Mucosa of descending colon (tissue), 3 donors: ENCODE data around the gene KIAA0825. TPM values are rescaled to one million over a fixed set of nuclear protein-coding genes. Genes with fewer than 3 reads are reported as not detected.
"Not testable (repeated sequence)": the region's sequence is repeated elsewhere in the genome, so short reads cannot be mapped to it uniquely, and the experiment has no call there.

Experiments used
- ATAC-seq: fragments of 200-7000 bp; cut with Tn5 transposase; one replicate; pipeline ENCODE4 v1.9.1; 2020; ENCODE audit warnings: mild to moderate bottlenecking, moderate library complexity
- DNase-seq, 3 donors: peaks; one replicate each; pipeline ENCODE4 v3.0.0-alpha.2; 2020
- H3K36me3 ChIP-seq: fragments of 200-600 bp; one replicate; pipeline ENCODE4 v1.8.0; 2021; ENCODE audit warnings: low read depth, mild to moderate bottlenecking
- H3K4me1 ChIP-seq: fragments of 200-600 bp; one replicate; pipeline ENCODE4 v1.8.0; 2021; ENCODE audit warnings: low read depth, mild to moderate bottlenecking
- H3K4me3 ChIP-seq: fragments of 200-600 bp; one replicate; pipeline ENCODE4 v1.8.0; 2021; ENCODE audit warnings: mild to moderate bottlenecking
- H3K9me3 ChIP-seq: fragments of 200-600 bp; one replicate; pipeline ENCODE4 v1.8.0; 2021; ENCODE audit warnings: mild to moderate bottlenecking
- intact Hi-C, 2 donors: fragments of 100-400 bp; cut with DNase I in 1 of 2; cut with micrococcal nuclease in 1 of 2; formaldehyde crosslinking; loops; one replicate each; pipeline versions ENCODE4 v1.11.0 to v1.11.1; 2022; cut with DNase I, micrococcal nuclease
- total RNA-seq, 3 donors: library from RNA; stranded (reverse); fragmentation: NEBNext Ultra II Directional in 2 of 3; extraction: Animal tissue kit (Norgen Biotek cat#: 25700) in 2 of 3; gene quantifications; one replicate each; pipeline versions ENCODE4 v1.2.1 to v1.2.4, GENCODE V29; 2021 to 2023
- TF ChIP-seq, protein P1 (sequence below): fragments of 200-600 bp; IDR thresholded peaks from one replicate; pipeline ENCODE4 v1.8.0; 2022; ENCODE audit warnings: antibody characterized with exemption, mild to moderate bottlenecking
- donor health status: DM: no; HTN: no; CAD: no; lungs with moderate emphysema.
- donor health status: DM: no; HTN: no; CAD: no.
- donor health status: DM: no; HTN: yes; CAD: no.

KIAA0825 gene
- total RNA-seq, 3 donors from 2014 or later = 2.6 to 3.6 (median 3.1) TPM

DNA sequence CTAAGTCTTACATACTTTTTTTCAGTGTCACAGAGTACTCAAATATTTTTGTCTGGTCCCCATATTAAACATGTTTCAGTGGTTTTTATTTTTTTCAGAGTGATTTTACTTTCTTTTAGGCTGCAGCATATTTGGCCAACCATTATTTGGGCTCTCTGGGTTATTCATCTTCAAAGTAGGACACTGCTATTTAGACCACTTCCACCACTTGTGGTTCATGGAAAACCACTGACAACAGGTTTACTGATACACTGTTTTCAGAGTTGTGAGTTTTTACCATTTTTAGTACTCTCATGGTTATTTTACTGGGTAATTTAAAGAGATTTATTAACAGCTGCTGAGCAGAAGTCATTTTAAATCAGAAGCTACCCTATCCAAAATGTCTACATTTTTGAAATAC lies 437.6 kb downstream of the KIAA0825 start:
- intact Hi-C loops = no loop called here
- Histone ChIP-seq H3K4me3 (no peak overlapping the region), H3K4me1 (no peaks in the 10 kb centered on the region), H3K9me3 (no peaks in the 10 kb centered on the region), H3K36me3 (no peaks in the 10 kb centered on the region)
- TF ChIP-seq, protein P1, sequence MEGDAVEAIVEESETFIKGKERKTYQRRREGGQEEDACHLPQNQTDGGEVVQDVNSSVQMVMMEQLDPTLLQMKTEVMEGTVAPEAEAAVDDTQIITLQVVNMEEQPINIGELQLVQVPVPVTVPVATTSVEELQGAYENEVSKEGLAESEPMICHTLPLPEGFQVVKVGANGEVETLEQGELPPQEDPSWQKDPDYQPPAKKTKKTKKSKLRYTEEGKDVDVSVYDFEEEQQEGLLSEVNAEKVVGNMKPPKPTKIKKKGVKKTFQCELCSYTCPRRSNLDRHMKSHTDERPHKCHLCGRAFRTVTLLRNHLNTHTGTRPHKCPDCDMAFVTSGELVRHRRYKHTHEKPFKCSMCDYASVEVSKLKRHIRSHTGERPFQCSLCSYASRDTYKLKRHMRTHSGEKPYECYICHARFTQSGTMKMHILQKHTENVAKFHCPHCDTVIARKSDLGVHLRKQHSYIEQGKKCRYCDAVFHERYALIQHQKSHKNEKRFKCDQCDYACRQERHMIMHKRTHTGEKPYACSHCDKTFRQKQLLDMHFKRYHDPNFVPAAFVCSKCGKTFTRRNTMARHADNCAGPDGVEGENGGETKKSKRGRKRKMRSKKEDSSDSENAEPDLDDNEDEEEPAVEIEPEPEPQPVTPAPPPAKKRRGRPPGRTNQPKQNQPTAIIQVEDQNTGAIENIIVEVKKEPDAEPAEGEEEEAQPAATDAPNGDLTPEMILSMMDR = no peak
- no peak for DNase-seq
- no peak for ATAC-seq

DNA sequence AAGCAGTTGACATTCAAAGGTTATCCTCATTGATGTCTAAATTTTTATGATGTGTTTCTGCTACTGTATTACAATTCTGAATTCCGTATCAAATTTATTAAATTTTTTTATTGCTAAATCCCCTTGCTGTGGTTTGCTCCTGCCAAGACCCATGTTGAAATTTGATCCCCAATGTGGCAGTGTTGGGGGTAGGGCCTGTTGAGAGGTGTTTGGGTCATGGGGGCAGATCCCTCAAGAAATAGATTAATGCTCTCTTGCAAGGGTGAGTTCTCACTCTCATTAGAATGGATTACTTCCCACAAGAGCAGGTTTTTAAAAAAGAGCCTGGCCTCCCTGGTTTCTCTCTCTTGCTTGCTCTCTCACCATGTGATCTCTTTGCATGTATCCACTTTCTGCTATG lies 442.5 kb downstream of the KIAA0825 start:
- no peak for ATAC-seq
- TF ChIP-seq, protein P1 = no peak
- no peaks in the 10 kb centered on the region for H3K4me1 ChIP-seq
- no peaks in the 10 kb centered on the region for H3K9me3 ChIP-seq
- H3K4me3 ChIP-seq = no peak overlapping the region
- no peaks in the 10 kb centered on the region for H3K36me3 ChIP-seq
- no peak for DNase-seq
- intact Hi-C loops = no loop called here

DNA sequence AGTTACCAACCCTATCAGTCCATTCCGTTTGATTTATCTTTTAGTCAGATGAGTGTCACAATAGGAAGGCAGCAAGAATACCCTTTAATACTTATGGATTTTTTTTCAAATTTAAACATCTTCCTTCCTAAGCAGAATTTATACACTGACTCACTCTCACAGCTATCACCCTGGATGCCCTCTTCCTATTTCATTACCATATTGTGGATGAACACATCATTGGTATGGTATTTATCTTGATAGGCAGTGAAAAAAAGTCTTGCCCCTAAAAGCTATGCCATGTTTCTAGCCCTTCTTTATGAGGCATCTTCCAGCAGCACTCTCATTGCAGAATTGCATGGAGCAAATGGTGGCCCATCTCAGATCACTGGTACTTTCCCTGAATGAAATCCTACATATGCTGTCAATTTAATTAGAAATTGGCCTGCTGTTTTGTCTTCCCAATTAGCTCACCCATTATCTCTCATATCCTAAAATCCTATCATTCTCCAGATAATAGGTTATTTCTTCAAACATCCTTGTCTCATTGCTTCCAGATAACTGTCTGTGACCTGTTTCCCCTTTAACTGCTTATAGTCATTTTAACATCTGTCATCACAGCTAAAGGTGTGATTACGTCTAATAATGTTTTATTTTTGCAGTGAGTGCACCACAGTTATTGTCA lies 443.5 kb downstream of the KIAA0825 start:
- no peak for ATAC-seq
- intact Hi-C loops = no loop called here

DNA sequence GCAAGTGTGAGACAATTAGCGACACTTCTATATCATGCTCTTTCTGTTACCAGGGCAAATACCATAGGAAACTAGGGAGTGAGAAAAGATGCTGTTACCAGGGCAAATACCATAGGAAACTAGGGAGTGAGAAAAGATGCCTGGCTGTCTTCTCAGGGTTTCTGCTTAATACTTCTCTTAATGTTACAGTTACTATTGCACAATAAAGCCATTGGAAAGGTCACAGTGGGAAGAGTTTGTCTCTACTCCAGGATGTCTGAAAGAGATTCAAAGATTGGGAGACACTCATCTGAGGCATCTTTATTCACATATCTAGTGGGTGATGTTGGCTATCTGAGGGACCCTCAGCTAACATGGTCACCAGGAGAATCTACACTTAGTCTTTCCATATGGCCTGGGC lies 445.3 kb downstream of the KIAA0825 start:
- ATAC-seq = no peak
- H3K4me3 ChIP-seq = no peak overlapping the region
- no peak for DNase-seq
- no peaks in the 10 kb centered on the region for H3K9me3 ChIP-seq
- H3K4me1 ChIP-seq = no peaks in the 10 kb centered on the region
- no peaks in the 10 kb centered on the region for H3K36me3 ChIP-seq
- TF ChIP-seq, protein P1 = no peak
- intact Hi-C loops = no loop called here

More for the DNA sequence above, 443.5 kb downstream of the KIAA0825 start:
- Histone ChIP-seq H3K9me3 (no peaks in the 10 kb centered on the region), H3K36me3 (no peaks in the 10 kb centered on the region), H3K4me3 (no peak overlapping the region), H3K4me1 (no peaks in the 10 kb centered on the region)
- TF ChIP-seq, protein P1 = no peak
- DNase-seq = no peak

DNA sequence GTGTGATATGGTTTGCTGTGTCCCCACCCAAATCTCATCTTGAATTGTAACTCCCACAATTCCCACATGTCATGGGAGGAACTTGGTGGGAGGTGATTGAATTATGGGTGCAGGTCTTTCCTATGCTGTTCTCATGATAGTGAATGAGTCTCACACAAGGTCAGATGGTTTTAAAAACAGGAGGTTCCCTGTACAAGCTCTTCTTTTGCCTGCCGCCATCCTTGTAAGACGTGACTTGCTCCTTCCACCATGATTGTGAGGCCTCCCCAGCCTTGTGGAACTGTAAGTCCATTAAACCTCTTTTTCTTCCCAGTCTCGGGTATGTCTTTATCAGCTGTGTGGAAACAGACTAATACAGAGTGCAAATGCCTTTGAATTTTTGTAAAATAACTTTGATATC lies 447.3 kb downstream of the KIAA0825 start:
- H3K9me3 ChIP-seq, H3K4me3 ChIP-seq, DNase-seq, intact Hi-C loops, H3K36me3 ChIP-seq, H3K4me1 ChIP-seq, ATAC-seq: not testable (repeated sequence)

DNA sequence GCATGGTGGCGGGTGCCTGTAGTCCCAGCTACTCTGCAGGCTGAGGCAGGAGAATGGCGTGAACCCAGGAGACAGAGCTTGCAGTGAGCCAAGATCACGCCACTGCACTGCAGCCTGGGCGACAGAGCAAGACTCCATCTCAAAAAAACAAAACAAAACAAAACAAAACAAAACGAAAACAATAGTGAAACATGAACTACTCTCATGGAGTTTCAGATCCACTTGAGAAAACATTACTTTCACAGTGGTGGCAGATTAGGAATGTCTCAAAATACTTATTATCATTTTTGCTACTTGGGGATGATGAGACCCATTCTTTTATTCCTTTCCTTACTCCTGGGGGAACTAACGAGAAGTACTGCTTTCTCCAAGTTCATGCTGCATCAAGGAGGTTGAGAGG lies 448.2 kb downstream of the KIAA0825 start:
- ATAC-seq, intact Hi-C loops, H3K36me3 ChIP-seq, H3K4me1 ChIP-seq, H3K9me3 ChIP-seq, DNase-seq, H3K4me3 ChIP-seq: not testable (repeated sequence)

DNA sequence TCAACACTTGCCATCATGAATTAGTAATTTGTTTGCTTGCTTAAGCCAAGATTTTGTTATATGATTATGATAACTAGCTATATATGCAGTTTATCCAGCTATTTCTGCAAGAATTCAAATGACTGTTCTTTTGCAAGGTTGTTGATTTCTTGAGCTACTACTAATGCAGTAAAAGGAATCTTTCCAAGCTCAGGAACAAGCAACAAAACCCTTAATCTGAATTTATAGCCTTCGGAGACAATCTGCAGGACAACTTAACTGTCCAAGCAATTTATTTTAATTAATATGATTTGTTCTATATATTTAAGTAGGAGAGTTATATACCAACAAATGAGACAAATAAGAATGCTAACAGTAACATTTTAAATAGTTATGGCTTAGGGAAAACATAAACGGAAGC lies 450.3 kb downstream of the KIAA0825 start:
- Histone ChIP-seq H3K4me1 (no peaks in the 10 kb centered on the region), H3K36me3 (no peaks in the 10 kb centered on the region), H3K9me3 (no peaks in the 10 kb centered on the region), H3K4me3 (no peak overlapping the region)
- no peak for ATAC-seq
- intact Hi-C loops = no loop called here
- TF ChIP-seq, protein P1 = no peak
- no peak for DNase-seq
